Ascending aorta (tissue), 2 donors: ENCODE measurements around the gene NTSR2. TPM values are rescaled to one million over a fixed set of nuclear protein-coding genes. Genes with fewer than 3 reads are reported as not detected.

Experiments used
- DNase-seq, 2 donors: peaks; one replicate each; pipeline ENCODE4 v3.0.0-alpha.2; 2019; ENCODE audit warnings: low spot score in 2 of 2
- H3K27ac ChIP-seq, 2 donors: fragments of 200-600 bp; sonication (generic); one replicate each; pipeline ENCODE4 v1.5.1; 2016 to 2017; ENCODE audit warnings: mild to moderate bottlenecking in 1 of 2
- H3K27me3 ChIP-seq: fragments of 200-600 bp; sonication (generic); one replicate; pipeline ENCODE4 v1.5.1; 2017
- H3K36me3 ChIP-seq, 2 donors: fragments of 200-600 bp; sonication (generic); one replicate each; pipeline ENCODE4 v1.5.1; 2016
- H3K4me1 ChIP-seq, 2 donors: fragments of 200-600 bp; sonication (generic); one replicate each; pipeline ENCODE4 v1.5.1; 2016 to 2017; ENCODE audit warnings: mild to moderate bottlenecking in 1 of 2
- H3K4me3 ChIP-seq, 2 donors: fragments of 200-600 bp; sonication (generic); one replicate each; pipeline ENCODE4 v1.5.1; 2016 to 2017; ENCODE audit warnings: mild to moderate bottlenecking in 1 of 2
- H3K9me3 ChIP-seq, 2 donors: fragments of 200-600 bp; sonication (generic); one replicate each; pipeline ENCODE4 v1.5.1; 2016
- intact Hi-C: fragments of 100-400 bp; cut with DNase I; formaldehyde crosslinking; loops from one replicate; pipeline ENCODE4 v1.15.1; 2023
- total RNA-seq: library from RNA; depleted of rRNA; stranded (reverse); fragments of >200 nt; gene quantifications from one replicate; pipeline ENCODE4 v1.1.0, GENCODE V29; 2016
- TF ChIP-seq, protein P1 (sequence below), 3 experiments: fragments of 200-600 bp in 2 of 3; fragments of 450-650 bp in 1 of 3; sonication (generic) in 2 of 3; IDR thresholded peaks; one replicate each; pipeline ENCODE4 v1.5.1; 2016 to 2019; ENCODE audit warnings: antibody characterized with exemption in 3 of 3, mild to moderate bottlenecking in 1 of 3, moderate library complexity in 1 of 3

NTSR2 gene
- total RNA-seq, 1 donor from 2014 or later, result not detected

DNA sequence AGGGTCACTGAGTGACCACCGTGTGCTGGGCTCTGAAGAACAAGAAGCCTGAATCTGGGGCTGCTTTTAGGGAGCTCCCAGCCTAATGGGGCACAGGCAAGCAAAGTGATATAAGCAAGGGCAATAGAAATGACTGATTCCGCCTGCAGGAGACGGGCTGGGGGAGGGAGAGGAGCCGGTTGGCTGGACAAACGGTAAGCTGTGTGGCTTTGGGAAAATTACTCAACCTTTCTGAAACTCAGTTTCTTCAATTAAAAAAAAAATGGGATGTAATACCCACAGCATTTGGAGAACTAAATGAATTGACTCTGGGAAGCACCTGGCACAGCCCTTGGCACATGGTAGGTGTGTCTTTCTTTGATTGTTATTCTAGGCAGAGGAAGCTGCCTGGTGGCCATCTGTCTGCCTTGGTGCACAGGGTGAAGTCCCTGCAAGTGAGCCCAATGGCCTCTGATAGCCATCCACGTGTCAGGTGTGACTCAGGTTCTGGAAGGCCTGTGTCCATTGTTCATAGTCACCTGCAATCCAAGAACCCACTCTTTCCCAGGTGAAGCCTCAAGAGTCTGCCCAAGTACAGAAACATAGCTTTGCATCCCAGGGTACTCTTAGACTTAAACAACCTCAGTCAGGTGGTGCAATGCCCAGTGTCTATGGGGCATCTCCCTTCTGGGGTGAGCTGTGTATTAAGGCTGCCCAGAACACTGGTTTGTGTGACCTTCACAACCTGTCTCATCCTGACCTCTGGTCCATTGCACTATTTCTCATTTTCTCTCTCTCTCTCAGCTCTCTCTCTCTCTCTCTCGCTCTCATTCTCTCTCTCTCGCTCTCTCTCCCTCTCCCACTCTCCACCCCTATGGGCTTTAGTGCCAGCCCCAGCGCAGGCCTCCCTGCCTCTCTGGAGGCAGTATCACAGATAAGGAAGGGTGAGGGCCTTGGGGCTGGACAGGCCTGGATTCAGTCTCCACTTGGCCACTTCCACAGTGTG lies 30.0 kb upstream of the NTSR2 start:
- DNase-seq, result no peak
- H3K4me1 ChIP-seq, result peaks cover 12 to 17% of the 10 kb centered on the region in 2 donors
- no peak overlapping the region for H3K27ac ChIP-seq
- TF ChIP-seq, protein P1, sequence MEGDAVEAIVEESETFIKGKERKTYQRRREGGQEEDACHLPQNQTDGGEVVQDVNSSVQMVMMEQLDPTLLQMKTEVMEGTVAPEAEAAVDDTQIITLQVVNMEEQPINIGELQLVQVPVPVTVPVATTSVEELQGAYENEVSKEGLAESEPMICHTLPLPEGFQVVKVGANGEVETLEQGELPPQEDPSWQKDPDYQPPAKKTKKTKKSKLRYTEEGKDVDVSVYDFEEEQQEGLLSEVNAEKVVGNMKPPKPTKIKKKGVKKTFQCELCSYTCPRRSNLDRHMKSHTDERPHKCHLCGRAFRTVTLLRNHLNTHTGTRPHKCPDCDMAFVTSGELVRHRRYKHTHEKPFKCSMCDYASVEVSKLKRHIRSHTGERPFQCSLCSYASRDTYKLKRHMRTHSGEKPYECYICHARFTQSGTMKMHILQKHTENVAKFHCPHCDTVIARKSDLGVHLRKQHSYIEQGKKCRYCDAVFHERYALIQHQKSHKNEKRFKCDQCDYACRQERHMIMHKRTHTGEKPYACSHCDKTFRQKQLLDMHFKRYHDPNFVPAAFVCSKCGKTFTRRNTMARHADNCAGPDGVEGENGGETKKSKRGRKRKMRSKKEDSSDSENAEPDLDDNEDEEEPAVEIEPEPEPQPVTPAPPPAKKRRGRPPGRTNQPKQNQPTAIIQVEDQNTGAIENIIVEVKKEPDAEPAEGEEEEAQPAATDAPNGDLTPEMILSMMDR (IDR thresholded peaks at IDR 0.05), result no peak
- H3K36me3 ChIP-seq, result no peaks in the 10 kb centered on the region
- no peaks in the 10 kb centered on the region for H3K27me3 ChIP-seq
- H3K9me3 ChIP-seq, result no peaks in the 10 kb centered on the region
- no peak overlapping the region for H3K4me3 ChIP-seq
- intact Hi-C loops, result no loop called here

DNA sequence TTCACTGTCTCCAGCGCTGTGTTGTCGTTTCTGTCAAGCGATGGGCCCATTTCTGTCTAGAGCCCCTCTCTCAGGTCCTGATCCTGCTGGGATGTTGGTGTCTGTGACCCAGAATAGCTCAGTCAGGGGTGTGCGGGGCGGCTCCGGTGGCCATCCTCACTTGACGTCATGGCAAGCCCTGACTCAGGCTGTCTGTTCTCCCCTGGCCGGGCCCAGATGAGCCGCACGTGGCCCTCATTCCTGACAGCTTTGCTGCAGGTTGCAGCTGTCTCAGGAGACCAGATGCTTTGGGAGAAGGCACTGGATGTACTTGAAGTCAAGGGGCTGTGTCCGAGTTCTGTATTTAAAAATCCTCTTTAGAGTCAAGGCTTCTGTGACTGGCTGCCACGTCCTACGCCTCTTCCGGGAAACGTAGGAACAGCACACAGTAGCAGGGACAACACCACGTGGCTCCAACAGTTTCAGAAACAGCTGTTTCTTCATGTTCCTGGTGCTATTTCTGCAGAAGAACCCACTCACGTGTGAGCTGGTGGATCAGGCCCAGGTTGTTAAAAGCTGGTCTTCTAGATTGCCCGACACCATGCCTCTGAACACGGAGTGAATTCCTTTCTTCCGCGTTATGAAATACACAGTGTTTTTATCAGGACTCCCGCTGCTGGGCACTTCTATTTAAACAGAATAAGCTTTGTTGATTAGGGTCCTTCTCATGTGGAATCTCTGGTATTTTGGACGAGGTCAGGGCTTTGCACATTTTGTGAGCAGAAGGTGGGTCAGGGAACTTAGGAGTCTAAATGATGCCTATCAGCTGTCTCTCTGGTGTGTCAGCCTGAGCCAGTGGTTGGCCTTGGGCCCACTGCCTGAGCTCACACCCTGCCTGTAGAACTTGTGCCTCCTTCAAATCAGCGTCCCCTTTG lies 28.3 kb upstream of the NTSR2 start:
- Histone ChIP-seq H3K27ac (peak overlapping the region; percentile 65 to 77), H3K27me3 (no peaks in the 10 kb centered on the region), H3K4me1 (peaks cover 12 to 19% of the 10 kb centered on the region in 2 donors), H3K9me3 (no peaks in the 10 kb centered on the region), H3K4me3 (no peak overlapping the region), H3K36me3 (no peaks in the 10 kb centered on the region)
- TF ChIP-seq, protein P1 (IDR thresholded peaks at IDR 0.05), result no peak
- intact Hi-C loops, result no loop called here
- DNase-seq, result peak; percentile 28 to 77

DNA sequence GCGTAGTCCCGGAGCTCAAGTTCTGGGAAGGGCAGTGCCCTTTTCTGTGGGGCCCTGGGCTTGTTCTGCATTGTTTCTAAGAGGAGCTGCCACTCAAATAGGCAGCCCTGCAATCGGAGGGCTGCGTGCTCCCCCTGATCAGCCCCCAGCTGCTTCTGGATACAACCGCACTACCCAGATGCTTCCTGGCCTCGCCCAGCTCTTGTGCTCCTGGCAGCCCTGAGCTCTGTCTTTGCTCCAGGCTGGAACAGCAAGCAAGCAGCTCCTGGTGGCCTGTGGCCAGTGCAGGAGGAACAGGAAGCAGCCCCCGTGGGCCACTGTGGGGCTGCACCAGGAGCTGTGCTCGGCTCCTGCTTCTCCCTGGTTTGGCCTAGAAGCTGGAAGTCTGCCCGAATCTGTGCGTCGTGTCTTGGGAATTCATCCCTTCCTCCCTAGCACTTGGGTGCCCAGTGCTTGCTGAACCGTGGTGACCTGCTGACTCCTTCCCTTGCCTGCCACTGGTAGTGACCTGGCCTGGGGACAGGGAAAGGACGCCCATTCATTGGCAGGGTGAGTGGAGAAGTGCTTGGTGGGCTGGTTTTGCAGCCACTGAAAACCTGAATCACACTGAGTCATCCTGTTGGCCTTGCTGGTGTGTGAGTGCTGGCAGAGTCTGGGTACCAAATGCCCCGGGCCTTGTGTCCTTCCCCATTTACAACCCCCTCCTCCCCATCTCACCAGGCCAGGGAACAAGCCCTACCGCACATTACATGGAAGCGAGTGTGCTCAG lies 27.3 kb upstream of the NTSR2 start:
- intact Hi-C loops, result loop anchor here (2.0 kb wide), 1 partner anchor 48 kb away; no protein-coding TSS in a partner anchor
- peak overlapping the region; percentile 65 to 77 for H3K27ac ChIP-seq
- no peaks in the 10 kb centered on the region for H3K27me3 ChIP-seq
- H3K9me3 ChIP-seq, result no peaks in the 10 kb centered on the region
- H3K36me3 ChIP-seq, result no peaks in the 10 kb centered on the region
- DNase-seq, result peak; percentile 68 to 84
- peaks cover 12 to 20% of the 10 kb centered on the region in 2 donors for H3K4me1 ChIP-seq
- TF ChIP-seq, protein P1 (IDR thresholded peaks at IDR 0.05), result no peak
- H3K4me3 ChIP-seq, result peak overlapping the region in 1 of 2 donors; percentile 38

DNA sequence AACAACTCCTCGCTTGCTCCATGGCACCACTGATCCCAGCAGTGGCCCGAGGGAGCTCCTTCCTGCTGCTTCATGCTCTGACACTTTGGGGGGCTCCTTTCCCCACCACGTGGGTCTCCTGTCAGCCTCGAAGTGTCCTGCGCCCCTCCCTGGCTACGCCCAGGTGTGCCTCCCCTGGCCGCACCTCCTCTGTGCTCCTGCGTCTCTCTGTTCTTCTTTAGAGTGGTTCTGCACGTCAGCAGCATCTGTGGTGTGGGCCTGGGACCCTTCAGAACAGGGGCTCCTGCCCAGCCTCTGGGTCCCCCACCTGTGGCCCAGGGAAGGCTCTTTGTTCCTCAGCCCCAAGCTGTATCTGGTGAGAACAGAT lies 26.7 kb upstream of the NTSR2 start:
- TF ChIP-seq, protein P1 (IDR thresholded peaks at IDR 0.05), result no peak
- Histone ChIP-seq H3K36me3 (no peaks in the 10 kb centered on the region), H3K4me1 (peaks cover 12 to 20% of the 10 kb centered on the region in 2 donors), H3K27ac (peak overlapping the region; percentile 48 to 77), H3K4me3 (no peak overlapping the region), H3K27me3 (no peaks in the 10 kb centered on the region), H3K9me3 (no peaks in the 10 kb centered on the region)
- intact Hi-C loops, result loop anchor here (2.0 kb wide), 1 partner anchor 48 kb away; no protein-coding TSS in a partner anchor
- DNase-seq, result no peak

DNA sequence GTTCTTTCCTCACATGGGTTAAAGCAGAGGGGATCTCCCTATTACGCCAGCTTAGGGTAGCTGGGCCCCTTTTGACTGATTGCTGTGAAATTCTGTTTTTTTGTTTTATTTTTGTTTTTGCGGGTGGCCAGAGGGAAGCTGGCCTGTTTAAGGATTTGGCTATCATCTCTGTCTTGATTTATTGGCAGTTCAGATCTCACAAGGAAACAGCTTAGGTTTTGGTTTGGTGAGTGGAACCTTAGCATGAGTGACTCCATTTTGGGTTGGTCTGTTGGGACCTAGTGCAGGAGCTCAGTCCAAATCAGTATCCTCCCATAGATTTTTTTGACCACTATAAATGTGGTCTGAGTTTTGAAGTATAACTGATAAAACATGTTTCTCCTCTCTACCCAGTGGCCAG lies 25.6 kb upstream of the NTSR2 start:
- Histone ChIP-seq H3K4me1 (peaks cover 12 to 20% of the 10 kb centered on the region in 2 donors), H3K27ac (no peak overlapping the region), H3K27me3 (no peaks in the 10 kb centered on the region), H3K4me3 (no peak overlapping the region), H3K9me3 (no peaks in the 10 kb centered on the region), H3K36me3 (no peaks in the 10 kb centered on the region)
- DNase-seq, result no peak
- intact Hi-C loops, result no loop called here
- TF ChIP-seq, protein P1 (IDR thresholded peaks at IDR 0.05), result no peak
